NCI-H526 treated with DMSO at 0.1 percent for 48 hours (cell line): ENCODE results near the gene TAF4.

ENCODE experiments used
- DNase-seq: peaks from one replicate; lab custom pipeline; 2025; lab: John Stamatoyannopoulos, UW

Gene TAF4

GRCh38 chr20:62019881-62020492 lies 45.7 kb downstream of the TAF4 start:
- no peak for DNase-seq

DNA sequence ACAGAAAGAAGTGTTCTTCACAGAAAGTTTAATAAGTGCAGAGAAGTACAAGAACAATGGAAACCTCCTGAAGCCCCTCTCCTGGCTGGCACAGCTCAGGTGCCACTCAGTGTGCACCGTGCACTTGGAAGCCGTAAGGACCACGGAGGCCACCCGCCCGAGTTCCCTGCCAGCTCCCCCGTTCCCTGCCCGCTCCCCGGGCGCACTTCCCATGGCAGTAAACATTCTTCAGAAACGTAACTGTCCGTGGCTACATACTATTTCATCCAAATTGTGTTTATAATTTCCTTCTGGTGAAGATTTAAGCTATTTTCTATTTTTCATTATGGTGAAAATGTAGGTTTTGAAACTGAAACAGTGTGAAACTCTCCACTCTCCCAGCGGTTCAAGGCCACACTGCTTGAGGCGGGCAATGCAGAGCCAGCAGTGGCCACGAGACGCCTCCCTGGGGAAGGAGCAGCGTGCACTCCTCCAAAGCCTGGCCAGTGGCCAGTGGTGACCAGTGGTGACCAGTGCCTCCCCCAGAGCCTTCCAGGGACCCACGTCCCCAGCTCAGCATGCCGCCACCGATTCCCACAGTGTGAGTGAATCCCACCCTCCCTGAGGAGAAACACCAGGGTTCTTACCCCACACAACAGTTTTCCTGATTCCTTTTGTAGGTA lies 46.4 kb downstream of the TAF4 start:
- no peak for DNase-seq

DNA sequence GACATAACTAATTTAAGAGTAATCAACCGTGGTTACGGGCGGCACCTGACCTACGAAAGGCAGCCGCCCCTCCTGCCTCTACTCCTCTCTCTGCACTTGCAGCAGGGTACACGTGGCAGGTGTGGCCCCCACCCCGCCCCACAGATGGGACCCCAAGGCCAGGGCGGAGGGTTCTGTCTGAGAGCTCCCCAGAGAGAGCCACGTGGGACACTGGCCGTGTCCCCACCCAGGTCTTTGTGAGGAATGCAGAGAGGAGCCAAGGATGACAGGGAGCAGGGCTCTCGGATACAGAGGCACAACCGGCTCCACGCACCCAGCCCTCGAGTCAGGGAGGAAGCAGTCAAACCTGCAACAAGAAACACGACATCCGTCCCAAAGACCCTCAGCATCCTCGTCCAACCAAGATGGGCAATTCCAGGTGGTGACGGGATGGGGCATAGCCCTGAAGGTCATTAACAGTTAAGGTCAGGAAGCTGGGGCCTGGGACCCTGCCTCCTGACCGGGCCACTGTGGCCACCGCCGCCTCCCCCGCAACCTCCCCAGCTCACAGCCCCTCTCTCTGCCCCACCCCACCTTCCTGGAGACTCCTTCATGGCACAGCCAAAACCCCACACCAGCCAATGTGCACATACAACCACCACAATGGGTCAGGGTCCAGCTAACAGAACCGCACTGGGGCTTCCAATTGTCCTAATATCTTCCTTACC lies 47.1 kb downstream of the TAF4 start:
- DNase-seq, result no peak

DNA sequence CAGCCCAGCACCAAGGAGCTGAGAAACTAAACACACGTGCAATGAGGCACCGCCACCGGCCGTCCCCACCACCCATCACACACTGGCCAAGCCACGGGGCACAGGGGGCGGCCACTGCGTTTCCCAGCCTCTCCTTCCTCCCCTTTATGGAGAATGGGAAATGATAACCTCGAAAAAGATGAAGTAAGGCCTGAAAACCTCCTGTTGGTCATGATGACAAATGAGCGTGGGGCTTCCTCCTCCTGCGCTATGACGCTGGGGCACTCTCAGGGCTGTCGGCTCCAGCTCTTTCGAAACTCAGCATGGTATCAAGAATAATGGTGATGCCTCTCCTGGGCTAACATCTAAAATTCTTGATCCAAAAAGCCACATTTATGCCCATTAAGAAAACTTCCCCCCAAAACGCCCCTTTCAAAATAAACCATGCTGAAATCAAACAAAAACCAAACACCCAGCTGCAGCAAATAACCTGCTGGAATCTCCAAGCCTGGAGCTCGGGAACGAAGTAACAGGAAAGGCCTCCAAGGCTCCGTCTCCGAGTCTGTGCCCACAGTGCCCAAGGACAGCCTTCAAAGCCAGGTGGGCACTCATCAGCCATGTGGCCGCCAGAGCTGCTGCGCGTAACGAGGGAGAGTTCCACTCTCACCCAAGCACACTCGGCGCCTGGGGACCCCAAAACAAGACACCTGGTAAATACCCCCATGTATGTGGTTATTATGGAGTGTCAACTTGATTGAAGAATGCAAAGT lies 50.0 kb downstream of the TAF4 start:
- no peak for DNase-seq

GRCh38 chr20:62014889-62015537 lies 50.7 kb downstream of the TAF4 start:
- DNase-seq, result no peak

DNA sequence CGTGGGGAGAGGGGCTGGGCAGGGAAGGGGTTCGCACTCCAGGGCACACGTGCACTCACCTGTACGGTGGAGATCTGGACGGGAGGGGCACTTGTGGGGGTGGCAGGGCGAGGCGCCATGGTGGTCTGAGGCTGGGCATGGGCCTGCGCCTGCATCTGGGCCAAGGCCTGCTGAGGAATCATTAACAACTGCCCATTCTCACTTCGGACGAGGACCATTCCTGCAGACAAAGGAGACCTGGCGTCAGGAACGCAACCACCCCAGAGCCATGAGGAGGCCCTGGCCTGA lies 51.2 kb downstream of the TAF4 start:
- DNase-seq, result no peak

DNA sequence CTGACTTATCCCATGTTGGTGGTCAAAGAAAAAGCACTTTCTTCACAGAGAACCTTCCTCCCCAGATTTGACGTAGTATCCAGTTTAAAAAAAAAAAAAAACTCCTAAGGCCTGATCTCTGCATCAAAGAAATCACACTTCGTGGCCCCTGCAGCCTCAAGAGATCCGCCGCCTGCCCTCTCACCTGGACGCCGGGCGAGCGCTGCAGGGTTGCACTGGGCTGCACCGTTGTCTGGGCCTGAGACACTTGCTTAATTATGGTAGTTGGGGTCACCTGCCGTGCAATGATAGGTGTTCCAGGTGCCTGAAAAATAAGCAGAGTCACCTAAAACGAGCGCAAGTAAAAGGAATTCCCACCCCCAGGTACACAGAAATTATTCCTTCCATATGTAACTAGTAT lies 53.0 kb downstream of the TAF4 start:
- no peak for DNase-seq

DNA sequence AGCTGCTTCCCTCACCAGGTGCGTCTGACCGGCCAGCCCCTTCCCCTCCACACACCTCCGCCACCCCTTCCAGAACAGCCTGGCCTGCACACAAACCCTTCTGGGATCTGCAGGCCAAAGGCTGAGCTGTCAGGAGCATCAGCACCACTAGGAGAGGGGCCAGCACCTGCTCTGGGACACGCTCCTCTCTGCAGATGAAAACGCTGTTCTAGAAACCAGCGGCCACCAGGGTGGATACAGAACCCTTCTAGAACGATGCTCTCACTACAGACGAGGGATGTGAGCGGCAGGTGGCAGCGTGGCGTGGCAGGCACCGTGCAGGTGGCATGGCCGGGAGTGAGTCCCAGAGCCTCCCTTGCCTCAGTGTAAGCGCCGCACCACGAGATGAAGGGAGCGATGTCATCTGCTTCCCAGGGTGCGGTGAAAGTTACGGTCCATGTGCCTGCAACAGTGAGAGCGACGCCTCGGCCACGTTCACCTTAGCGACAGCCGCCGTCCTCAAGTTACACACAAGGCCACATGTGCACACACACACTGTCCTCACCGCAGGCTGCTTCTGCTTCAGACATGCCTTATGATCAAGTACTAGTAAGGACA lies 53.6 kb downstream of the TAF4 start:
- no peak for DNase-seq

GRCh38 chr20:62011403-62011790 lies 54.3 kb downstream of the TAF4 start:
- DNase-seq, result peak; percentile 23

GRCh38 chr20:62010551-62011402 lies 54.9 kb downstream of the TAF4 start:
- DNase-seq, result peak; percentile 99

DNA sequence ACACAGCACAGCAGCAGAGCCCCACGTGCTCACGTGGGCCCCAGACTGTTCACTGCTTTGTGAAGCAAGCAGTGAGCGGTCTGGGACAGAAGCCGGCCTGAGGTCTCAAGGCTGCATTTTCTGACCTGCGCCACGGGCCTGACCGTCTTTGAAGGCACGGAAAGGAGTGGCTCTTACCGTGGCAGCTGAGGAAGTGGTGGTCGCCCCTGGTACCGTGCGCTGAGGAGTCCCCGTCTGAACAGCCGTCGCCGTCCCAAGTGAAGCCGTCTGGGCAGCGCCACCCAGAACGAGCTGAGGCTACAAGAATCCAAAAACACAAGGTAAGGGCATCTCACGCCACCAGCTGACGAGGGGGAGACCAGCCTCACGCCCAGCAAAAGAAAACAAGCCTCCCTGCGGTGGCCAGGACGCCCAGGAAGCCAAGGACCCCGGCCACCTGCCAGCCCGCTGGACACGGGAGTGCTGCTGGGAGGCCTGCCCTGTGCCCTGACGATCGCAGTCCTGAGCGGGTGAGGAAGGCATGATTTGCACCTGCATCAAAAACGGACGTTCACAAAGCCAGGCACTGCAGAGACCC lies 55.7 kb downstream of the TAF4 start:
- DNase-seq, result no peak

DNA sequence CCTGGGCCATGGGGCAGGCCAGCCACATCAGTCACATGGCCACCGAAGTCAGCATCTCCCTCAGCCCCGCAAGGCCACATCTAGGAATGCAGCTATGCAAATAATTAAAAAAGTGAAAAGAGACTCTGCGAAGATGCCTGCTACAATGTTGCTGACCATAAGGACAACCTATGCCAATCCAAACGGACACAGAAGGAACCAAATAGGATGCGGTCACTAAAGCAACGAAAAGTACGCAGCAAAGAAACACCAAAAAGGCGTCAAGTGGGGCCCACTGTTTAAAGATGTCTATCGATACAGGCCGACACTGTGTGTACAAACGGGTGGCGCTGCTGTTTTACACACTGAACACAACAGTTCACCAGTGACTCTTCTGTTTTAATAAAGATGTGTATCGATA lies 56.4 kb downstream of the TAF4 start:
- peak; percentile 73 for DNase-seq

GRCh38 chr20:62008643-62009183 lies 57.0 kb downstream of the TAF4 start:
- DNase-seq, result no peak

GRCh38 chr20:62007127-62007647 lies 58.5 kb downstream of the TAF4 start:
- no peak for DNase-seq

DNA sequence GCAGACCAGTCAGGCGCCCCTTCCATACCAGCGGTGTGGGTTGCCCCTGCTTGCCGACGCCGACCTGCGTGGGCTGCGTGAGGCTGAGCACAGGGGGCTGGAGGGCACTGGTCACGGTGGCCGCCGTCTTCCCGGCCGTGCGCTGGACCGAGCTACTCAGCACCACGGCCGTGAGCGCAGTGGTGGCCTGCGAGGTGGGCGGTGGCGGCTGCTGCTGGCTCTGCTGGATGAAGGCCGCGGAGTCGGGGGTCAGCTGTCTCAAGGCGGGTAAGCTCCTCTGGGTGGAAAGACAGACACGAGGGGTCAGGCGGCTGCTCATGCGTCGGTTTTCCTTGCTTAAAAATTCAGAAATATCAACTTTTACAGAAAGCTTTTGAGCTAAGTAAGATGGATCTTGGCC lies 59.2 kb downstream of the TAF4 start:
- no peak for DNase-seq

GRCh38 chr20:62004614-62005013 lies 61.1 kb downstream of the TAF4 start:
- DNase-seq, result no peak

DNA sequence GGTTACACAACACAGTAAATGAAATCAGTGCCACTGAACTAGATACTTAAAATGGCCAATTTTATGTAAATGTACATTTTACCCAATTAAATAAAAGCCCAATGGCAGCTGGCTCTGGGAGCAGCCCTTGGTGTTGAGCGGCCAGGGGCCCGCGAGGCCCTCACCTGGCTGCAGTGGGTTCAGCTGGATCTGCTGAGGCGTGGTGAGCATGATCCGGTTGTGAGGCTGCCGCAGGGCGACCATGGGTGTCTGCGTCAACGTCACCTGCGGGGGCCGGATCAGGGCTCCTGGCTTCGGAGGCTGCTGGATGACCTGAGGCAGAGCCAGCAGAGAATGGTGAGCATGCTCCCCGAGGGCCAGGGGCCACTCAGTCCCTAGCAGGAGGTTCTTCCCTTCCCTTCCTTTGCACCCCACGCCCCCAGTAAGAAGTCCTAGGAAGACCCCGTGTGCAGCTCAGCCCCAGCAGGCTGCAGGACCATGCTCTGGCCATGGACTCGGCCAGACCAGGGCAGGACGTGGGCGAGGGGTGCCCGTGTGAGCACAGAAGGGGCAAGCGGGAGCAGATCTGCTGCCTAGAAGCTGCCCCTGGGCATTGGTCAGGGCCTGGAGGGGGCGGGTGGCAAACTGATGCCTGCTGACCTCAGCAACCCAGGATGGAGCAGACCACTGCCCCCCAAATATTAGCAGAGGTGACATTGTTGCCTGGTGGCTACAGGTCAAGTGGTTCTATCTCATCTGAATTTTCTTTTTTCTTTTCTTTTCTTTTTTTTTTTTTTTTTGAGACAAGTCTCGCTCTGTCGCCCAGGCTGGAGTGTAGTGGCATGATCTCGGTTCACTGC lies 61.9 kb downstream of the TAF4 start:
- no peak for DNase-seq

- no peak for DNase-seq
Measured at GRCh38 chr20:62002882-62003480, 62.7 kb downstream of the TAF4 start.

DNA sequence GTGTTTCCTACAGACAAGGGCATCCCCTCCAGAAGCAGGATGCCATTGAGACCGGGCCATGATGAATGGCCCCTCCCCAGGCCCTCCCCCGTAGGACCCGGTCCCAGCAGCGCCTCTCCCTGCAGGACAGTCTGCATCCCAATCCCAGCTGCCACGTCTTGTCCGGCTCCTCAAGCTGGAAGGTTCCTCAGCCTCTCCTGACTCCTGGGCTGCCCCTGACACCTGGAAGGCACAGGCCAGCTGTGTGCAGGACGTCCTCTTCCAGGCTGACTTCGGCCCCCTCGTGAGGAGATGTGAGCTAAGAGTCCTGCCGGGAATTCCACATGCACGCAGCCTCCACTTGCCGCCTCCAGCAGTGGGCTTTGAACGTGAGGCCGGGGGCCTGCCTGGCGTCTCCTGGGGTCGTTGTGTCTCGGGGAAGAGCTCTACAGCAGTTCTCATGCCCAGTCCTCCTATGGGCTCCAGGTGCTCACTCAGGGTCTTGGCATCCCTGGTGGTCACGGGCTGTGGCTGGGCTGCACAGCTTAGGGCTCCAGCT lies 64.4 kb downstream of the TAF4 start:
- DNase-seq, result no peak
